Trophoblast cell (in vitro differentiated cells and primary cell): Measurements from ENCODE around the gene RGS16.

Experiments
- DNase-seq, 2 donors: peaks; one replicate each; pipeline ENCODE4 v3.0.0-alpha.2; 2016
- H2AFZ ChIP-seq: 2 replicates; pipeline ENCODE4 v1.6.1; 2013; ENCODE audit warnings: low read length, moderate library complexity, mild to moderate bottlenecking; ENCODE audit not compliant: insufficient read depth, poor library complexity
- H2AK5ac ChIP-seq: 2 replicates; pipeline ENCODE4 v1.6.1; 2013; ENCODE audit warnings: mild to moderate bottlenecking, low read length
- H2BK120ac ChIP-seq: 2 replicates; pipeline ENCODE4 v1.6.1; 2013; ENCODE audit warnings: low read length, mild to moderate bottlenecking, moderate library complexity; ENCODE audit not compliant: insufficient read depth, poor library complexity
- H2BK12ac ChIP-seq: 2 replicates; pipeline ENCODE4 v1.6.1; 2013; ENCODE audit warnings: mild to moderate bottlenecking, low read length, moderate library complexity
- H2BK5ac ChIP-seq: 2 replicates; pipeline ENCODE4 v1.6.1; 2013; ENCODE audit warnings: low read length, low read depth, moderate library complexity, mild to moderate bottlenecking; ENCODE audit not compliant: poor library complexity
- H3K14ac ChIP-seq: 2 replicates; pipeline ENCODE4 v1.6.1; 2013; ENCODE audit warnings: mild to moderate bottlenecking, low read length
- H3K18ac ChIP-seq: 2 replicates; pipeline ENCODE4 v1.6.1; 2013; ENCODE audit warnings: mild to moderate bottlenecking, low read length
- H3K23ac ChIP-seq: 2 replicates; pipeline ENCODE4 v1.6.1; 2013; ENCODE audit warnings: low read length
- H3K27ac ChIP-seq: 2 replicates; pipeline ENCODE4 v1.5.1; 2013; ENCODE audit warnings: low read depth, mild to moderate bottlenecking, inconsistent platforms, low read length, moderate library complexity
- H3K27me3 ChIP-seq: 2 replicates; pipeline ENCODE4 v1.6.1; 2013; ENCODE audit warnings: inconsistent platforms, mild to moderate bottlenecking, low read length, moderate library complexity; ENCODE audit not compliant: insufficient read depth
- H3K36me3 ChIP-seq, 2 experiments: 1 replicate in 1 of 2; 2 replicates in 1 of 2; pipeline ENCODE4 v1.6.1; 2013; ENCODE audit warnings: low read length in 2 of 2, mild to moderate bottlenecking in 2 of 2, moderate library complexity in 1 of 2; ENCODE audit not compliant: insufficient read depth in 2 of 2, control insufficient read depth in 1 of 2
- H3K4ac ChIP-seq: 2 replicates; pipeline ENCODE4 v1.6.1; 2013; ENCODE audit warnings: low read depth, mild to moderate bottlenecking, low read length, moderate library complexity
- H3K4me1 ChIP-seq, 2 experiments: 1 replicate in 1 of 2; 2 replicates in 1 of 2; pipeline ENCODE4 v1.6.1; 2013; ENCODE audit warnings: low read length in 2 of 2, mild to moderate bottlenecking in 2 of 2, moderate library complexity in 1 of 2; ENCODE audit not compliant: insufficient read depth in 2 of 2, control insufficient read depth in 1 of 2
- H3K4me2 ChIP-seq: 2 replicates; pipeline ENCODE4 v1.6.1; 2013; ENCODE audit warnings: inconsistent platforms, mild to moderate bottlenecking, low read length, moderate library complexity
- H3K4me3 ChIP-seq: 2 replicates; pipeline ENCODE4 v1.5.1; 2013; ENCODE audit warnings: mild to moderate bottlenecking, low read depth, low read length, inconsistent platforms
- H3K79me1 ChIP-seq: one replicate; pipeline ENCODE4 v1.6.1; 2013; ENCODE audit warnings: low read length
- H3K79me2 ChIP-seq: 2 replicates; pipeline ENCODE4 v1.6.1; 2013; ENCODE audit warnings: low read length, mild to moderate bottlenecking; ENCODE audit not compliant: control insufficient read depth, insufficient read depth, poor library complexity
- H3K9ac ChIP-seq: 2 replicates; pipeline ENCODE4 v1.6.1; 2013; ENCODE audit warnings: mild to moderate bottlenecking, low read length
- H3K9me3 ChIP-seq: 2 replicates; pipeline ENCODE4 v1.6.1; 2013; ENCODE audit warnings: low read depth, mild to moderate bottlenecking, control low read depth, inconsistent platforms, low read length; ENCODE audit not compliant: insufficient read depth
- H4K12ac ChIP-seq: 2 replicates; pipeline ENCODE4 v1.6.1; 2013; ENCODE audit warnings: low read depth, mild to moderate bottlenecking, low read length, moderate library complexity
- H4K8ac ChIP-seq: 2 replicates; pipeline ENCODE4 v1.6.1; 2013; ENCODE audit warnings: low read depth, mild to moderate bottlenecking, low read length, moderate library complexity
- H4K91ac ChIP-seq: one replicate; pipeline ENCODE4 v1.6.1; 2013; ENCODE audit warnings: low read depth, mild to moderate bottlenecking, low read length, moderate library complexity
- WGBS: extraction: QIAGEN DNeasy Blood & Tissue Kit; methylation state at CpG from one replicate; pipeline ENCODE4 v1.1.7; 2013; ENCODE audit warnings: missing lambda C conversion rate; ENCODE audit not compliant: insufficient read length, insufficient coverage; ENCODE audit errors: extremely low coverage; 5-methylcytosine and 5-hydroxymethylcytosine counted together

Gene RGS16

GRCh38 chr1:182624577-182624976 is 20.4 kb upstream of the RGS16 start:
- H3K9me3 ChIP-seq: no peaks in the 10 kb centered on the region
- no CpG with 5 or more reads among the region's 1 CpG for WGBS

GRCh38 chr1:182622901-182623528 is 18.8 kb upstream of the RGS16 start:
- peak overlapping the region; percentile 70 for H3K4ac ChIP-seq
- peaks cover 12 to 13% of the 10 kb centered on the region in 2 experiments for H3K4me1 ChIP-seq
- no peaks in the 10 kb centered on the region for H3K27me3 ChIP-seq
- H2BK120ac ChIP-seq: peak overlapping the region; percentile 21
- no peak overlapping the region for H3K4me2 ChIP-seq
- H2BK12ac ChIP-seq: peak overlapping the region; percentile 72
- no peak overlapping the region for H4K12ac ChIP-seq
- no peaks in the 10 kb centered on the region for H3K9me3 ChIP-seq
- peak overlapping the region; percentile 88 for H4K91ac ChIP-seq
- H3K23ac ChIP-seq: no peak overlapping the region
- peak overlapping the region; percentile 59 for H2AFZ ChIP-seq
- H3K18ac ChIP-seq: no peak overlapping the region
- no peaks in the 10 kb centered on the region for H3K79me2 ChIP-seq
- WGBS: no CpG with 5 or more reads among the region's 6 CpGs
- peak overlapping the region; percentile 69 for H3K14ac ChIP-seq
- peaks cover 19% of the 10 kb centered on the region for H3K79me1 ChIP-seq
- H2BK5ac ChIP-seq: peak overlapping the region; percentile 60
- no peak for DNase-seq
- H3K4me3 ChIP-seq: no peak overlapping the region
- H4K8ac ChIP-seq: peak overlapping the region; percentile 31
- no peak overlapping the region for H3K27ac ChIP-seq
- no peak overlapping the region for H3K9ac ChIP-seq
- peak overlapping the region; percentile 96 for H2AK5ac ChIP-seq
- no peaks in the 10 kb centered on the region for H3K36me3 ChIP-seq

More at GRCh38 chr1:182624577-182624976, 20.4 kb upstream of the RGS16 start:
- Histone ChIP-seq H3K36me3 (no peaks in the 10 kb centered on the region), H2BK120ac (peak overlapping the region; percentile 59), H3K4me3 (no peak overlapping the region), H2AK5ac (peak overlapping the region; percentile 78), H2BK5ac (peak overlapping the region; percentile 67), H3K79me1 (peaks cover 15% of the 10 kb centered on the region), H3K27ac (peak overlapping the region; percentile 26), H4K8ac (no peak overlapping the region), H4K12ac (no peak overlapping the region), H3K27me3 (no peaks in the 10 kb centered on the region), H3K4ac (no peak overlapping the region), H3K9ac (no peak overlapping the region), H2BK12ac (peak overlapping the region; percentile 75), H3K18ac (no peak overlapping the region), H4K91ac (peak overlapping the region; percentile 32), H2AFZ (no peak overlapping the region), H3K4me1 (peaks cover 10% of the 10 kb centered on the region in 2 experiments), H3K4me2 (no peak overlapping the region), H3K14ac (no peak overlapping the region), H3K79me2 (no peaks in the 10 kb centered on the region), H3K23ac (no peak overlapping the region)
- no peak for DNase-seq

GRCh38 chr1:182621906-182622305 is 17.7 kb upstream of the RGS16 start:
- Histone ChIP-seq H3K23ac (no peak overlapping the region), H2BK12ac (peak overlapping the region; percentile 52), H4K12ac (no peak overlapping the region), H3K18ac (no peak overlapping the region), H3K14ac (no peak overlapping the region), H2BK120ac (peak overlapping the region; percentile 20), H3K4ac (no peak overlapping the region), H3K79me1 (peaks cover 18% of the 10 kb centered on the region), H3K27ac (no peak overlapping the region), H2AK5ac (no peak overlapping the region), H3K36me3 (no peaks in the 10 kb centered on the region), H4K91ac (no peak overlapping the region), H3K4me1 (peaks cover 17 to 20% of the 10 kb centered on the region in 2 experiments), H3K27me3 (no peaks in the 10 kb centered on the region), H4K8ac (no peak overlapping the region), H3K9ac (no peak overlapping the region), H2AFZ (no peak overlapping the region), H2BK5ac (no peak overlapping the region), H3K4me3 (no peak overlapping the region), H3K79me2 (no peaks in the 10 kb centered on the region), H3K4me2 (no peak overlapping the region), H3K9me3 (no peaks in the 10 kb centered on the region)
- no peak for DNase-seq
- WGBS: no CpG with 5 or more reads among the region's 2 CpGs

GRCh38 chr1:182620924-182621585 is 16.9 kb upstream of the RGS16 start:
- no peak overlapping the region for H3K4me2 ChIP-seq
- H3K4me3 ChIP-seq: no peak overlapping the region

More at GRCh38 chr1:182620924-182621585, 16.9 kb upstream of the RGS16 start:
- no peak overlapping the region for H2BK5ac ChIP-seq
- H3K23ac ChIP-seq: no peak overlapping the region
- H3K27ac ChIP-seq: no peak overlapping the region
- no peak overlapping the region for H2BK12ac ChIP-seq
- H3K4me1 ChIP-seq: peaks cover 23 to 26% of the 10 kb centered on the region in 2 experiments
- peaks cover 2% of the 10 kb centered on the region for H3K79me2 ChIP-seq
- H2AK5ac ChIP-seq: no peak overlapping the region
- H4K8ac ChIP-seq: no peak overlapping the region
- H3K9me3 ChIP-seq: no peaks in the 10 kb centered on the region
- H2AFZ ChIP-seq: no peak overlapping the region
- H4K12ac ChIP-seq: no peak overlapping the region
- peaks cover 22% of the 10 kb centered on the region for H3K79me1 ChIP-seq
- H3K27me3 ChIP-seq: no peaks in the 10 kb centered on the region
- no peak overlapping the region for H2BK120ac ChIP-seq
- H3K14ac ChIP-seq: no peak overlapping the region
- DNase-seq: no peak
- no peak overlapping the region for H3K18ac ChIP-seq
- H4K91ac ChIP-seq: no peak overlapping the region
- no peak overlapping the region for H3K4ac ChIP-seq
- H3K36me3 ChIP-seq: no peaks in the 10 kb centered on the region
- H3K9ac ChIP-seq: no peak overlapping the region
